ENCODE measurements around the gene SH2D1B. TPM values are rescaled to one million over a fixed set of nuclear protein-coding genes. Genes with fewer than 3 reads are reported as not detected.

SH2D1B gene
- total RNA-seq, 4 donors from 2014 or later, result not detected

DNA sequence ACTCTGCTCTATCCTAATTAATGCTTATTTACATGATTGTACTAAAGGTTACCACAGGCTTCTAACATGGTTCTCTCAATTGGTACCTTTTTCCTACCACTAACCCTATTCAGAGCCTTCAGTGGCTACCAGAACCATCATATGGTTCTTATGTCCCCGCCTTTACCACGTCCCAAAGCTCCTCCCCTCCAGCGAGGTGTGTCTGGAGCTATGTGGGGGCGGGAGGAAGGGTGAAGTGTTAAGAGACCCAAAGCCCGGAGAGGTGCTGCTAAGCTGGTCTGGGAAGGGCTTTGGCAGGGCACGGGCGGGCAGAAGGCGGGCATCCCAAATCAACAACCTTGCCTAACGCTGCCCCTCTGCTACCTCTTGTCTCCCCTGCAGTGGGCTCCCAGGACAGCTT is 45.3 kb downstream of the SH2D1B start:
- TF ChIP-seq CTCF (IDR thresholded peaks at IDR 0.05), result no peak
- no peak for TF ChIP-seq POLR2A (IDR thresholded peaks at IDR 0.05)
- intact Hi-C loops (cut with DNase I; ENCODE audit: low total_unique reads), result no loop called here
- 74 to 76% methylated on average over 9 of the region's 9 CpGs for WGBS, 2 donors
- H3K4me3 ChIP-seq (ENCODE audit: low read depth, poor library complexity, severe bottlenecking), result no peak overlapping the region
- no peak for DNase-seq (ENCODE audit: low spot score in 2 of 2)

DNA sequence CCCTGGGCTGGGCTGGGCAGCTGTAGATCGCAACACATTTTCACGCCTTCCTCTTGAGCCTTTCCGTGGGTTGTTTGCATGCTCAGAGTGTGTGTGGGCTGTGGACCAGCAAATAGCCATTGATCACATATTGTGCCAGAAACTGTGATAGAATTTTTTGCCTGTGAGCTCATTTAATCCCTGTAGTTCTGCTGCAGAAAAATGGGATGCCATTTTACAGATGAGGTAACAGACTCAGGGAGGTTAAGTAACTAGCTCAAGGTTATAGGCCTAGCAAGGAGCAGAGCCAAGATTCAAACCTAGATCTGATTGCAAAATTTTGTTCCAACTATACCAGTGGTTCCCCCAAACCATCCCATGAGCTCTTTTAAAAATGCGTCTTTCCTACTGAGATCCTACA is 45.8 kb downstream of the SH2D1B start:
- no peak for DNase-seq (ENCODE audit: low spot score in 2 of 2)
- 63% methylated on average over 4 of the region's 4 CpGs for WGBS, 2 donors
- intact Hi-C loops (cut with DNase I; ENCODE audit: low total_unique reads), result no loop called here
- H3K4me3 ChIP-seq (ENCODE audit: low read depth, poor library complexity, severe bottlenecking), result no peak overlapping the region
- TF ChIP-seq POLR2A (IDR thresholded peaks at IDR 0.05), result no peak
- no peak for TF ChIP-seq CTCF (IDR thresholded peaks at IDR 0.05)

GRCh38 chr1:162365284-162366020 is 46.5 kb downstream of the SH2D1B start:
- H3K4me3 ChIP-seq (ENCODE audit: low read depth, poor library complexity, severe bottlenecking), result no peak overlapping the region
- no peak for TF ChIP-seq POLR2A (IDR thresholded peaks at IDR 0.05)
- TF ChIP-seq CTCF (IDR thresholded peaks at IDR 0.05), result no peak
- 83 to 86% methylated on average over 10 of the region's 10 CpGs for WGBS, 2 donors
- intact Hi-C loops (cut with DNase I; ENCODE audit: low total_unique reads), result no loop called here
- no peak for DNase-seq (ENCODE audit: low spot score in 2 of 2)

- H3K4me3 ChIP-seq (ENCODE audit: low read depth, poor library complexity, severe bottlenecking), result no peak overlapping the region
- peak in 1 of 2 donors; percentile 64 for DNase-seq (ENCODE audit: low spot score in 2 of 2)
- TF ChIP-seq CTCF (IDR thresholded peaks at IDR 0.05) (no peak), POLR2A (IDR thresholded peaks at IDR 0.05) (no peak)
- WGBS, 2 donors, result 93 to 96% methylated on average over 1 of the region's 1 CpG
- intact Hi-C loops (cut with DNase I; ENCODE audit: low total_unique reads), result no loop called here
These were observed 47.4 kb downstream of the SH2D1B start for GRCh38 chr1:162364498-162364897.

- TF ChIP-seq CTCF (IDR thresholded peaks at IDR 0.05) (no peak), POLR2A (IDR thresholded peaks at IDR 0.05) (no peak)
- H3K4me3 ChIP-seq (ENCODE audit: low read depth, poor library complexity, severe bottlenecking), result no peak overlapping the region
- DNase-seq (ENCODE audit: low spot score in 2 of 2), result peak in 1 of 2 donors; percentile 45
- intact Hi-C loops (cut with DNase I; ENCODE audit: low total_unique reads), result no loop called here
- 82 to 87% methylated on average over 3 of the region's 3 CpGs for WGBS, 2 donors
These were observed 48.1 kb downstream of the SH2D1B start for GRCh38 chr1:162363823-162364222.

DNA sequence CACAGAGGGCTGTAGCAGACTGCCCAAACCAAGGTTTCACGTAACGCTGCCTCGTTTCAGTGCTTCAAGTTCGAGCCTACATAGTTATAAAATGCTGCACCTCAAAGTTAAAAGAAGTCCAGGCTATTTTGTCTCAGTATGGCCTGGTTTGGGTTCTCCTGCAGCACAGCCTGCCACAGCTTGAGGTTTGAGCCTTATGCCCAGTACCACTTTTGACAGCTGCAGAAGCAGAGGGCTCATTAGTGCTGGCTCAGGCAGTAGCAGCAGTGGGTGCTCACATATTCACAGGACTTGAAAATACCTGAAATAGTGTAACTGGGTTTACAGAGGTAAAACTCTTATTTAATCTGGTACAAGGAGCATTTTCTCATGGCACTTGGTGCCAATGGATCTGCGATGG is 50.6 kb downstream of the SH2D1B start:
- intact Hi-C loops (cut with DNase I; ENCODE audit: low total_unique reads), result no loop called here
- DNase-seq (ENCODE audit: low spot score in 2 of 2), result peak in 1 of 2 donors; percentile 13
- TF ChIP-seq POLR2A (IDR thresholded peaks at IDR 0.05) (no peak), CTCF (IDR thresholded peaks at IDR 0.05) (no peak)
- 89 to 91% methylated on average over 5 of the region's 5 CpGs for WGBS, 2 donors
- H3K4me3 ChIP-seq (ENCODE audit: low read depth, poor library complexity, severe bottlenecking), result no peak overlapping the region
